Naive B cell (primary cell): ENCODE data around the gene ADAMTS13. TPM values are rescaled to one million over a fixed set of nuclear protein-coding genes. Genes with fewer than 3 reads are reported as not detected.

Experiments used
- ATAC-seq, 2 donors: fragments of 150-1000 bp; cut with Tn5 transposase; 2 replicates each; pipeline ENCODE4 v1.10.0; 2021; ENCODE audit warnings: low read depth in 2 of 2, mild to moderate bottlenecking in 2 of 2, moderate library complexity in 2 of 2
- DNase-seq: peaks from one replicate; pipeline ENCODE4 v3.0.0; 2022
- H3K27ac Mint-ChIP-seq, 6 donors: one replicate each; pipeline ENCODE4 v1.8.0; 2020 to 2022; ENCODE audit warnings: mild to moderate bottlenecking in 6 of 6, mixed read lengths in 6 of 6, moderate library complexity in 5 of 6, inconsistent platforms in 2 of 6
- H3K27me3 Mint-ChIP-seq, 3 donors: one replicate each; pipeline ENCODE4 v1.8.0; 2021 to 2022; ENCODE audit warnings: mixed read lengths in 3 of 3, mild to moderate bottlenecking in 1 of 3
- H3K36me3 Mint-ChIP-seq, 2 donors: one replicate each; pipeline ENCODE4 v1.8.0; 2020 to 2022; ENCODE audit warnings: mixed read lengths in 2 of 2, inconsistent platforms in 1 of 2, mild to moderate bottlenecking in 1 of 2
- H3K4me1 Mint-ChIP-seq, 3 donors: one replicate each; pipeline ENCODE4 v1.8.0; 2020 to 2022; ENCODE audit warnings: mixed read lengths in 3 of 3, inconsistent platforms in 1 of 3, mild to moderate bottlenecking in 1 of 3, moderate library complexity in 1 of 3
- H3K4me3 Mint-ChIP-seq, 8 donors: one replicate each; pipeline ENCODE4 v1.8.0; 2020 to 2022; ENCODE audit warnings: mild to moderate bottlenecking in 8 of 8, mixed read lengths in 8 of 8, moderate library complexity in 8 of 8, inconsistent platforms in 2 of 8
- H3K9me3 Mint-ChIP-seq, 7 donors: one replicate each; pipeline ENCODE4 v1.8.0; 2020 to 2022; ENCODE audit warnings: mixed read lengths in 7 of 7, mild to moderate bottlenecking in 5 of 7, inconsistent platforms in 2 of 7, moderate library complexity in 1 of 7
- polyA plus RNA-seq, 6 donors: library from polyadenylated mRNA; unstranded; fragments of 300-500 nt; fragmentation: Illumina TruSeq; gene quantifications; one replicate each; pipeline ENCODE4 v1.2.3, GENCODE V29; 2021; ENCODE audit warnings: low read depth in 6 of 6

The ADAMTS13 gene
- polyA plus RNA-seq, 6 donors from 2014 or later = 0.23 to 0.25 TPM; not detected in 4

DNA sequence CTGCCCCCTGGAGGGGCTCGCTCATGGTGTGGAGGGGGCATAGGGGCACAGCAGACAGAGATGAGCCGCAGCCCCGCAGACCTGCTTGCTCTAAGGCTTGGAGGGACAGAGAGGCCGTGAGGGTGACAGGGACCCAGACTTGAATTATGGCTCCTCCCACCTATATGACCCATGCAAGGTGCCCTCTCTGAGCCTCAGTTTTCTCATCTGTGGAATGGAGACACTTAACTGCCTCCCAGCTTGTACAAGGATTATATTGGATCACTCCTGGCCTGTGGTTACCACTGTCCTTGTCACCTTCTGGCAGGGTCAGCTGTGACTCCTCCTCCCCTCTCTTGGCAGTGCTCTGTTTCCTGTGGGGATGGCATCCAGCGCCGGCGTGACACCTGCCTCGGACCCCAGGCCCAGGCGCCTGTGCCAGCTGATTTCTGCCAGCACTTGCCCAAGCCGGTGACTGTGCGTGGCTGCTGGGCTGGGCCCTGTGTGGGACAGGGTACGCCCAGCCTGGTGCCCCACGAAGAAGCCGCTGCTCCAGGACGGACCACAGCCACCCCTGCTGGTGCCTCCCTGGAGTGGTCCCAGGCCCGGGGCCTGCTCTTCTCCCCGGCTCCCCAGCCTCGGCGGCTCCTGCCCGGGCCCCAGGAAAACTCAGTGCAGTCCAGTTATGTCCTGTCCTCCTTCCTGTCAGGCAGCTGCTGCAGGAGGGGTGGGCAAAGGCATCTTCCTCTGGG lies 32.9 kb downstream of the ADAMTS13 start:
- DNase-seq (no peak), ATAC-seq (no peak)
- H3K27me3 Mint-ChIP-seq = no peaks in the 10 kb centered on the region
- H3K36me3 Mint-ChIP-seq = no peaks in the 10 kb centered on the region
- H3K4me3 Mint-ChIP-seq = no peak overlapping the region
- H3K9me3 Mint-ChIP-seq = no peaks in the 10 kb centered on the region
- peak overlapping the region in 1 of 6 donors; percentile 14 for H3K27ac Mint-ChIP-seq
- H3K4me1 Mint-ChIP-seq = peaks cover 0 to 8% (median 7%) of the 10 kb centered on the region in 3 donors

DNA sequence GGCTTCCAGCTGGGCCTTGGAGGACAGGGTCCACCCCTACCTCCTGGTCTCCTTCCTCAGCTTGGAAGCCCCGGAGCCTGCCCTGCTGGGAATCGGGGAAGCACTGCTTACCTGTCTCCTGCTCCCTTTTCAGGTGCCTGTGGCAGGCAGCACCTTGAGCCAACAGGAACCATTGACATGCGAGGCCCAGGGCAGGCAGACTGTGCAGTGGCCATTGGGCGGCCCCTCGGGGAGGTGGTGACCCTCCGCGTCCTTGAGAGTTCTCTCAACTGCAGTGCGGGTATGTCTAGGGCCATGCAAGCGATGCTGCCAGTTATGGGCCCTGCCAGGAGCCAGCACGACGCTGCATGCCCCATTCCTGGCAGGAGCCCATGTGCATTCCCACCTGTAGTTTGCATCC lies 33.8 kb downstream of the ADAMTS13 start:
- peaks cover 5 to 14% (median 12%) of the 10 kb centered on the region in 3 donors for H3K4me1 Mint-ChIP-seq

GRCh38 chr9:133456409-133456808 lies 34.2 kb downstream of the ADAMTS13 start:
- ATAC-seq = no peak
- no peaks in the 10 kb centered on the region for H3K9me3 Mint-ChIP-seq
- H3K27ac Mint-ChIP-seq = no peak overlapping the region
- peaks cover 10 to 19% (median 17%) of the 10 kb centered on the region in 3 donors for H3K4me1 Mint-ChIP-seq
- H3K27me3 Mint-ChIP-seq = no peaks in the 10 kb centered on the region
- H3K4me3 Mint-ChIP-seq = no peak overlapping the region
- no peaks in the 10 kb centered on the region for H3K36me3 Mint-ChIP-seq
- no peak for DNase-seq

More for the DNA sequence above, 33.8 kb downstream of the ADAMTS13 start:
- Mint-ChIP-seq H3K27me3 (no peaks in the 10 kb centered on the region), H3K36me3 (no peaks in the 10 kb centered on the region), H3K27ac (peak overlapping the region in 1 of 6 donors; percentile 44), H3K9me3 (no peaks in the 10 kb centered on the region), H3K4me3 (no peak overlapping the region)
- no peak for DNase-seq
- ATAC-seq = no peak

GRCh38 chr9:133457233-133457632 lies 35.1 kb downstream of the ADAMTS13 start:
- ATAC-seq = no peak

DNA sequence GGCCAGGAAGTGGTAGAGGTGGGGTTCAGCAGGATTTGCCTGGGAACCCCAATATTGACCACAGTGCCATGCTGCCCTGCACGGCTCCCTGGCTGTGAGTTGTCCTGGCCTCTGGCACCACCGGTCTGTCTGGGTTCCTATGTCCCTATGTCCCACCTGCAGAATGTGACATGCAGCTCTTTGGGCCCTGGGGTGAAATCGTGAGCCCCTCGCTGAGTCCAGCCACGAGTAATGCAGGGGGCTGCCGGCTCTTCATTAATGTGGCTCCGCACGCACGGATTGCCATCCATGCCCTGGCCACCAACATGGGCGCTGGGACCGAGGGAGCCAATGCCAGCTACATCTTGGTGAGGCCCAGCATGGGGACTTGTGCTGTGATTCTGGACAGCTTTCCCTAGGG lies 35.6 kb downstream of the ADAMTS13 start:
- H3K36me3 Mint-ChIP-seq = no peaks in the 10 kb centered on the region
- ATAC-seq (no peak), DNase-seq (no peak)
- no peaks in the 10 kb centered on the region for H3K9me3 Mint-ChIP-seq
- peaks cover 18 to 29% (median 22%) of the 10 kb centered on the region in 3 donors for H3K4me1 Mint-ChIP-seq
- H3K4me3 Mint-ChIP-seq = no peak overlapping the region
- no peaks in the 10 kb centered on the region for H3K27me3 Mint-ChIP-seq
- no peak overlapping the region for H3K27ac Mint-ChIP-seq

More at GRCh38 chr9:133457233-133457632, 35.1 kb downstream of the ADAMTS13 start:
- Mint-ChIP-seq H3K9me3 (no peaks in the 10 kb centered on the region), H3K4me1 (peaks cover 15 to 24% (median 20%) of the 10 kb centered on the region in 3 donors), H3K4me3 (no peak overlapping the region), H3K27ac (no peak overlapping the region), H3K27me3 (no peaks in the 10 kb centered on the region), H3K36me3 (no peaks in the 10 kb centered on the region)
- no peak for DNase-seq

- Mint-ChIP-seq H3K4me1 (peaks cover 19 to 38% (median 31%) of the 10 kb centered on the region in 3 donors), H3K36me3 (no peaks in the 10 kb centered on the region), H3K27ac (peak overlapping the region in 5 of 6 donors; percentile 58 to 99 (median 98)), H3K4me3 (peak overlapping the region in 7 of 8 donors; percentile 90 to 100 (median 93)), H3K27me3 (no peaks in the 10 kb centered on the region), H3K9me3 (no peaks in the 10 kb centered on the region)
- no peak for DNase-seq
- no peak for ATAC-seq
Observed at GRCh38 chr9:133458643-133459312, 36.6 kb downstream of the ADAMTS13 start.

GRCh38 chr9:133459476-133460404 lies 37.6 kb downstream of the ADAMTS13 start, which contains the start of gene CACFD1:
Gene CACFD1 (plus strand): TSS chr9:133459978. CDS start chr9:133460067, 89 bp downstream.
- ATAC-seq (peak; percentile 74), DNase-seq (peak; percentile 93)
- H3K9me3 Mint-ChIP-seq = no peaks in the 10 kb centered on the region
- peaks cover 24 to 40% (median 36%) of the 10 kb centered on the region in 3 donors for H3K4me1 Mint-ChIP-seq
- no peaks in the 10 kb centered on the region for H3K36me3 Mint-ChIP-seq
- peak within 1 kb of the TSS; percentile 98 to 100 (median 98) for H3K27ac Mint-ChIP-seq
- peak within 1 kb of the TSS; percentile 90 to 100 (median 94) for H3K4me3 Mint-ChIP-seq
- H3K27me3 Mint-ChIP-seq = no peaks in the 10 kb centered on the region

- H3K27me3 Mint-ChIP-seq = no peaks in the 10 kb centered on the region
- peak; percentile 80 for DNase-seq
- H3K4me1 Mint-ChIP-seq = peaks cover 24 to 42% (median 36%) of the 10 kb centered on the region in 3 donors
- H3K27ac Mint-ChIP-seq = peak overlapping the region; percentile 93 to 98 (median 98)
- H3K4me3 Mint-ChIP-seq = peak overlapping the region; percentile 63 to 92 (median 90)
- ATAC-seq = peak; percentile 57 to 63
- H3K9me3 Mint-ChIP-seq = no peaks in the 10 kb centered on the region
- no peaks in the 10 kb centered on the region for H3K36me3 Mint-ChIP-seq
Observed at GRCh38 chr9:133460405-133461175, 38.4 kb downstream of the ADAMTS13 start.

DNA sequence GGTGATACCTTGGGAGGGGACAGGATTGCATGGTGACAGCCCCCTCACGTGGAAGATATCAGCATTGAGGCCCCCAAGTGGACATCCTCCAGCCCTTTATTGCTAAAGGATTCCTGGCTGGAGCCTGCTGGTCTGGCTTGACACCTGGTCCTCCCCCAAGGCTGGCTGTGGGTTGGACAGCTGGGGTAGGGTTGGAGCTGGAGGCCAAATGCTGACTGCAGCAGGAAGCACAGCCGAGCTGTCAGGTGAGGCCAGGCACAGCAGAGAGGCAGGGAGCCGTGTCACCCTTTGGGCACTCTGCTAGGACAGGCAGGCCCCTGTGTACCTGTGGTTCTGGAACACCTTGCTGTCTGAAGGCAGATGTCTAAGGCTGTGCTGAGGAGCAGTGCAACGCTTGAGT lies 39.8 kb downstream of the ADAMTS13 start:
- H3K36me3 Mint-ChIP-seq = no peaks in the 10 kb centered on the region
- peak overlapping the region in 3 of 8 donors; percentile 90 to 92 (median 91) for H3K4me3 Mint-ChIP-seq
- DNase-seq (no peak), ATAC-seq (no peak)
- H3K27me3 Mint-ChIP-seq = no peaks in the 10 kb centered on the region
- H3K4me1 Mint-ChIP-seq = peaks cover 24 to 43% (median 36%) of the 10 kb centered on the region in 3 donors
- peak overlapping the region; percentile 88 to 98 (median 98) for H3K27ac Mint-ChIP-seq
- no peaks in the 10 kb centered on the region for H3K9me3 Mint-ChIP-seq

DNA sequence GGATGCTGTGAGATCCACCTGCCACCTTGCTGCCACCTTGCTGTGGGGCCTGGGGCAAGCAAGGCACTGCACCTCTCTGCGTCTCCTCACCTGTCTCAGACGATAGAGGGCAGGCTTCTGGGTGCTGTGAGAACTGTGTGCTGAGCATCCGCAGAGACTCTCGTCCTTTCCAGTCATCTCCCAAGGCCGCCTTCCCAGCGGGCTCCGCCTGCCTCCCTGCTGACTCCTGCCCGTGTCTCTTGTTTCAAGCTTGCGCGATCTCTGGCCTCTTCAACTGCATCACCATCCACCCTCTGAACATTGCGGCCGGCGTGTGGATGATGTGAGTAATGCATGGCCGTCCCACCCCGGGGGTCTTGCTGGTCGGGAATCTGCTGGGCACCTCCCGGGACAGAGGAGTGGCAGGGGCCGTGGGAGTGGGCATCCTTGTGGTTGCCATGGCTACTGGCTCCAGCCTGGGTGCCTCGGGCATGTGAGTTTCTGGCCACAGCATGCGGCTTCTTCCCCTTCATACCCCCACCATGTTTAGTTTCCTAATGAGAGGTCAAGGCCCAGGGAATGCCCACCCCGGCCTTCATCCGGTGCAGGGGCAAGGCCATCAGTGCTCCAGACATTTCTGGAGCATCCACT lies 41.2 kb downstream of the ADAMTS13 start:
- ATAC-seq = no peak
- H3K4me1 Mint-ChIP-seq = peaks cover 24 to 43% (median 36%) of the 10 kb centered on the region in 3 donors
- peak overlapping the region in 4 of 6 donors; percentile 20 to 89 (median 60) for H3K27ac Mint-ChIP-seq
- peak overlapping the region in 2 of 8 donors; percentile 56 to 92 for H3K4me3 Mint-ChIP-seq
- no peak for DNase-seq
- no peaks in the 10 kb centered on the region for H3K9me3 Mint-ChIP-seq
- H3K27me3 Mint-ChIP-seq = no peaks in the 10 kb centered on the region
- H3K36me3 Mint-ChIP-seq = no peaks in the 10 kb centered on the region

DNA sequence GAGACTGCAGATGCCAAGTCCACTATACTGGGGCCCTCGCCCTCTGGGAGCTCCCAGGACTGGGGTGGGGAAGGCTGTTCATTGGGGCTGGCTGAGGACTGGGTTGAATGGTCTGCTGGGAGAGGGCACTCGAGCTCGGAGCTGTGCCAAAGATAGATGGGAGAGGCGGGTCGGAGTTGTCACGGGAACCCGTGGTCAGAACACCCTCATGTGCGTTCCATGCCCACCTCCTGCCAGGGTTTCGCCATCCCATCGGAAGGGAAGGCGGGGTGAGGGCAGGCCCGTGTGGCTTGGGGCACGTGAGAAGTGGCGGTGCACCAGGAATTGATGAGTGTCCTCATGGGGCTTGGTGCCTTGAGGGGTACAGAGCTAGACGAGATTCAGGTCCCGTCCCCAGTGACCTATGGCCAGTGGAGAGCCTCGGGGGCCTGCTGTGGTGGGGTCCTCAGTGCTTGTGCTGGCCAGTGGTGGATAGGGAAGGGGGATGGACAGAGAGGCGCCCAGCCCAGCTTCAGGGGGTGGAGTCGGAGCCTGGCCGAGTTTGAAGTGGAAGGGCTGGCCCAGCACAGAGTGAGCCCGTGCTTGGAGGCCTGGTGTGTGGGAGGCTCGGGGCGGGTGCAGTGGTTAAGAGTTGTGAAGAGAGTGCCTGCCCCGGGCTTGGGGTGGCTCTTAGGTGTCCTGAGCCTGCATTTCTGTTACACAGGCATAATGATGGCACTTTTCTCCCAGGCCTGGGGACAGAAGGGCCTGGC lies 41.9 kb downstream of the ADAMTS13 start:
- no peaks in the 10 kb centered on the region for H3K36me3 Mint-ChIP-seq
- peak overlapping the region in 1 of 8 donors; percentile 92 for H3K4me3 Mint-ChIP-seq
- no peaks in the 10 kb centered on the region for H3K9me3 Mint-ChIP-seq
- H3K27ac Mint-ChIP-seq = peak overlapping the region; percentile 20 to 89 (median 47)
- H3K27me3 Mint-ChIP-seq = no peaks in the 10 kb centered on the region
- DNase-seq = no peak
- ATAC-seq = no peak
- H3K4me1 Mint-ChIP-seq = peaks cover 24 to 42% (median 36%) of the 10 kb centered on the region in 3 donors
